Trophoblast cell (in vitro differentiated cells and primary cell): ENCODE measurements around the gene RGS7.

ENCODE experiments used
- DNase-seq, 2 donors: peaks; one replicate each; pipeline ENCODE4 v3.0.0-alpha.2; 2016
- H2AFZ ChIP-seq: 2 replicates; pipeline ENCODE4 v1.6.1; 2013; ENCODE audit warnings: low read length, moderate library complexity, mild to moderate bottlenecking; ENCODE audit not compliant: insufficient read depth, poor library complexity
- H2AK5ac ChIP-seq: 2 replicates; pipeline ENCODE4 v1.6.1; 2013; ENCODE audit warnings: mild to moderate bottlenecking, low read length
- H2BK120ac ChIP-seq: 2 replicates; pipeline ENCODE4 v1.6.1; 2013; ENCODE audit warnings: low read length, mild to moderate bottlenecking, moderate library complexity; ENCODE audit not compliant: insufficient read depth, poor library complexity
- H2BK12ac ChIP-seq: 2 replicates; pipeline ENCODE4 v1.6.1; 2013; ENCODE audit warnings: mild to moderate bottlenecking, low read length, moderate library complexity
- H2BK5ac ChIP-seq: 2 replicates; pipeline ENCODE4 v1.6.1; 2013; ENCODE audit warnings: low read length, low read depth, moderate library complexity, mild to moderate bottlenecking; ENCODE audit not compliant: poor library complexity
- H3K14ac ChIP-seq: 2 replicates; pipeline ENCODE4 v1.6.1; 2013; ENCODE audit warnings: mild to moderate bottlenecking, low read length
- H3K18ac ChIP-seq: 2 replicates; pipeline ENCODE4 v1.6.1; 2013; ENCODE audit warnings: mild to moderate bottlenecking, low read length
- H3K23ac ChIP-seq: 2 replicates; pipeline ENCODE4 v1.6.1; 2013; ENCODE audit warnings: low read length
- H3K27ac ChIP-seq: 2 replicates; pipeline ENCODE4 v1.5.1; 2013; ENCODE audit warnings: low read depth, mild to moderate bottlenecking, inconsistent platforms, low read length, moderate library complexity
- H3K27me3 ChIP-seq: 2 replicates; pipeline ENCODE4 v1.6.1; 2013; ENCODE audit warnings: inconsistent platforms, mild to moderate bottlenecking, low read length, moderate library complexity; ENCODE audit not compliant: insufficient read depth
- H3K36me3 ChIP-seq, 2 experiments: 1 replicate in 1 of 2; 2 replicates in 1 of 2; pipeline ENCODE4 v1.6.1; 2013; ENCODE audit warnings: low read length in 2 of 2, mild to moderate bottlenecking in 2 of 2, moderate library complexity in 1 of 2; ENCODE audit not compliant: insufficient read depth in 2 of 2, control insufficient read depth in 1 of 2
- H3K4ac ChIP-seq: 2 replicates; pipeline ENCODE4 v1.6.1; 2013; ENCODE audit warnings: low read depth, mild to moderate bottlenecking, low read length, moderate library complexity
- H3K4me1 ChIP-seq, 2 experiments: 1 replicate in 1 of 2; 2 replicates in 1 of 2; pipeline ENCODE4 v1.6.1; 2013; ENCODE audit warnings: low read length in 2 of 2, mild to moderate bottlenecking in 2 of 2, moderate library complexity in 1 of 2; ENCODE audit not compliant: insufficient read depth in 2 of 2, control insufficient read depth in 1 of 2
- H3K4me2 ChIP-seq: 2 replicates; pipeline ENCODE4 v1.6.1; 2013; ENCODE audit warnings: inconsistent platforms, mild to moderate bottlenecking, low read length, moderate library complexity
- H3K4me3 ChIP-seq: 2 replicates; pipeline ENCODE4 v1.5.1; 2013; ENCODE audit warnings: mild to moderate bottlenecking, low read depth, low read length, inconsistent platforms
- H3K79me1 ChIP-seq: one replicate; pipeline ENCODE4 v1.6.1; 2013; ENCODE audit warnings: low read length
- H3K79me2 ChIP-seq: 2 replicates; pipeline ENCODE4 v1.6.1; 2013; ENCODE audit warnings: low read length, mild to moderate bottlenecking; ENCODE audit not compliant: control insufficient read depth, insufficient read depth, poor library complexity
- H3K9ac ChIP-seq: 2 replicates; pipeline ENCODE4 v1.6.1; 2013; ENCODE audit warnings: mild to moderate bottlenecking, low read length
- H3K9me3 ChIP-seq: 2 replicates; pipeline ENCODE4 v1.6.1; 2013; ENCODE audit warnings: low read depth, mild to moderate bottlenecking, control low read depth, inconsistent platforms, low read length; ENCODE audit not compliant: insufficient read depth
- H4K12ac ChIP-seq: 2 replicates; pipeline ENCODE4 v1.6.1; 2013; ENCODE audit warnings: low read depth, mild to moderate bottlenecking, low read length, moderate library complexity
- H4K8ac ChIP-seq: 2 replicates; pipeline ENCODE4 v1.6.1; 2013; ENCODE audit warnings: low read depth, mild to moderate bottlenecking, low read length, moderate library complexity
- H4K91ac ChIP-seq: one replicate; pipeline ENCODE4 v1.6.1; 2013; ENCODE audit warnings: low read depth, mild to moderate bottlenecking, low read length, moderate library complexity
- WGBS: extraction: QIAGEN DNeasy Blood & Tissue Kit; methylation state at CpG from one replicate; pipeline ENCODE4 v1.1.7; 2013; ENCODE audit warnings: missing lambda C conversion rate; ENCODE audit not compliant: insufficient read length, insufficient coverage; ENCODE audit errors: extremely low coverage; 5-methylcytosine and 5-hydroxymethylcytosine counted together

Gene RGS7

DNA sequence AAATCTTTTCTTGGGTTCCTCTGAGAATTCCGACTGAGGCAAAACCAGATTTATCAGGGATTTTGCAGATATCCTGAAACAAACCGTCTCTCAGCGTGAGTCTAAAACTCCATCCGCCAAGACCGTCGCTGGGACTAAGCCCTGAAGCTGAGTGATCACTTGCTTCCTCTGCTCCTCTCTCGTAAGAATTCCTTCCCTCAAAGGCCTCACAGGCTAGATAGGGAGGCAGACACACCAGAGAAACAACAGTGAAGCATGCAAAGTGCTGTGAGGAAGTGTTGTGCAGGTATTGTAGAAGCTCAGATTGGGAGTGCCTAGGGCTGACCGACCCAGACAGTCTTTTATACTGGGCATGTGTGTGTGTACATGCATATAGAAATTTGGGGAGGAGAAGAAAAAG, 119.1 kb downstream of the RGS7 start:
- Histone ChIP-seq H3K9me3 (no peaks in the 10 kb centered on the region), H3K14ac (no peak overlapping the region), H3K79me1 (no peaks in the 10 kb centered on the region), H3K18ac (no peak overlapping the region), H3K4ac (no peak overlapping the region), H3K27me3 (no peaks in the 10 kb centered on the region), H3K23ac (no peak overlapping the region), H3K9ac (no peak overlapping the region), H4K8ac (no peak overlapping the region), H2AK5ac (no peak overlapping the region), H3K4me1 (no peaks in the 10 kb centered on the region), H3K4me3 (no peak overlapping the region), H3K36me3 (no peaks in the 10 kb centered on the region), H4K12ac (no peak overlapping the region), H3K79me2 (no peaks in the 10 kb centered on the region), H2AFZ (no peak overlapping the region), H2BK5ac (no peak overlapping the region), H2BK120ac (no peak overlapping the region), H3K4me2 (no peak overlapping the region), H4K91ac (no peak overlapping the region), H3K27ac (no peak overlapping the region), H2BK12ac (no peak overlapping the region)
- no peak for DNase-seq
- no CpG with 5 or more reads among the region's 8 CpGs for WGBS

DNA sequence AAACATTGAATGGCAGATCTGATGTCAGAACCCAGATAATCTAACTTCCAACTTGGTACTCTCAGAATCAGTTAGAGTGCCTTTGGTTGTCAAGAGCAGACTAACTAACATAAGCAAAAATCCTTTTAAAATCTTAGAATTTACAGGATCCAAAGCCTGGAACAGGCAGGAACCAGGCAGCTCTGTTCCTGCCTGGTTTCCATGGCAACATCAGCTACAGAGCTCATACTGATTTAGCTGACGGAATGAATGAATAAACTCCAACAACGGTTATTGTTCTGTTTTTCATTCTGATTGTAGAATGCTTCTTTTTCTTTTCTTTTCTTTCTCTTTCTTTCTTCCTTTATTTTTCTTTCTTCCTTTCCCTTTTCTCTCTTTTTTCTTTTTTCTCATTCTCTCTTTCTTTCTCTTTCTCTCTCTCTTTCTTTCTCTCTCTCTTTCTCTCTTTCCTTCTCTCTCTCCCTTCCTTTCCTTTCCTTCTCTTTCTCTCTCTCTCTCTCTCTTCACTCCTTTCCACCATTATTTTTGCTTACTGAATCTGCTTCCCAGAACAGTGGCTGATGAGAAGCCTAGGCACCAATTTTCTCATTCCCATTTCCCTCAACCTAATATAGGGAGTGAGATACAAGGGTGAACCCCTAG, 121.6 kb downstream of the RGS7 start:
- no peaks in the 10 kb centered on the region for H3K4me1 ChIP-seq
- no peak overlapping the region for H2AK5ac ChIP-seq
- H3K4me2 ChIP-seq = no peak overlapping the region
- H3K79me2 ChIP-seq = no peaks in the 10 kb centered on the region
- no peak for DNase-seq
- H4K91ac ChIP-seq = no peak overlapping the region
- H3K4ac ChIP-seq = no peak overlapping the region
- H2BK5ac ChIP-seq = no peak overlapping the region
- H3K18ac ChIP-seq = no peak overlapping the region
- H3K27me3 ChIP-seq = no peaks in the 10 kb centered on the region
- H3K14ac ChIP-seq = no peak overlapping the region
- H3K36me3 ChIP-seq = no peaks in the 10 kb centered on the region
- no peak overlapping the region for H4K8ac ChIP-seq
- no peak overlapping the region for H2AFZ ChIP-seq
- no peak overlapping the region for H3K23ac ChIP-seq
- H3K9me3 ChIP-seq = no peaks in the 10 kb centered on the region
- no CpG with 5 or more reads among the region's 2 CpGs for WGBS
- H3K79me1 ChIP-seq = no peaks in the 10 kb centered on the region
- no peak overlapping the region for H3K4me3 ChIP-seq
- no peak overlapping the region for H3K9ac ChIP-seq
- no peak overlapping the region for H2BK120ac ChIP-seq
- no peak overlapping the region for H4K12ac ChIP-seq
- H3K27ac ChIP-seq = no peak overlapping the region
- no peak overlapping the region for H2BK12ac ChIP-seq

- Histone ChIP-seq H3K4me2 (no peak overlapping the region), H4K91ac (no peak overlapping the region), H3K36me3 (no peaks in the 10 kb centered on the region), H3K79me1 (no peaks in the 10 kb centered on the region), H2BK120ac (no peak overlapping the region), H2AK5ac (no peak overlapping the region), H3K14ac (no peak overlapping the region), H3K23ac (no peak overlapping the region), H3K4me3 (no peak overlapping the region), H3K4me1 (no peaks in the 10 kb centered on the region), H3K27me3 (no peaks in the 10 kb centered on the region), H3K9ac (no peak overlapping the region), H2AFZ (no peak overlapping the region), H3K9me3 (no peaks in the 10 kb centered on the region), H4K12ac (no peak overlapping the region), H2BK12ac (no peak overlapping the region), H3K27ac (no peak overlapping the region), H3K79me2 (no peaks in the 10 kb centered on the region), H3K18ac (no peak overlapping the region), H3K4ac (no peak overlapping the region), H2BK5ac (no peak overlapping the region), H4K8ac (no peak overlapping the region)
- WGBS = no CpG with 5 or more reads among the region's 5 CpGs
- DNase-seq = no peak
These were observed 127.3 kb downstream of the RGS7 start for GRCh38 chr1:241229711-241230110.

- no peak overlapping the region for H4K91ac ChIP-seq
These were observed 127.8 kb downstream of the RGS7 start for GRCh38 chr1:241229216-241229615.

More at GRCh38 chr1:241229216-241229615, 127.8 kb downstream of the RGS7 start:
- no CpG with 5 or more reads among the region's 11 CpGs for WGBS
- no peak for DNase-seq
- Histone ChIP-seq H3K27ac (no peak overlapping the region), H3K27me3 (no peaks in the 10 kb centered on the region), H3K79me2 (no peaks in the 10 kb centered on the region), H2BK5ac (no peak overlapping the region), H3K4me2 (no peak overlapping the region), H3K79me1 (no peaks in the 10 kb centered on the region), H4K8ac (no peak overlapping the region), H3K9ac (no peak overlapping the region), H3K4me1 (no peaks in the 10 kb centered on the region), H2BK12ac (no peak overlapping the region), H3K9me3 (no peaks in the 10 kb centered on the region), H2AFZ (no peak overlapping the region), H3K18ac (no peak overlapping the region), H4K12ac (no peak overlapping the region), H3K23ac (no peak overlapping the region), H3K14ac (no peak overlapping the region), H2BK120ac (no peak overlapping the region), H3K36me3 (no peaks in the 10 kb centered on the region), H3K4me3 (no peak overlapping the region), H2AK5ac (no peak overlapping the region), H3K4ac (no peak overlapping the region)
